GM12878 (cell line): ENCODE measurements around the gene SLC9C1. TPM values are rescaled to one million over a fixed set of nuclear protein-coding genes. Genes with fewer than 3 reads are reported as not detected.

Experiments used
- ASH2L ChIP-seq: fragments of 300-600, 200-600 bp; sonication (generic); IDR thresholded peaks from 2 replicates; pipeline ENCODE4 v1.6.1; 2017; ENCODE audit warnings: low read depth, mild to moderate bottlenecking, borderline replicate concordance
- ATF7 ChIP-seq: fragments of 450-650 bp; IDR thresholded peaks from 2 replicates; pipeline ENCODE4 v1.6.1; 2016; ENCODE audit warnings: low read depth, mild to moderate bottlenecking
- BCL11A ChIP-seq: IDR thresholded peaks from 2 replicates; pipeline ENCODE4 v1.6.1; 2011; ENCODE audit warnings: low read depth, low read length
- CBFB ChIP-seq: IDR thresholded peaks from 2 replicates; pipeline ENCODE4 v1.6.1; 2016; ENCODE audit warnings: antibody characterized with exemption, low read depth
- CHD1 ChIP-seq: IDR thresholded peaks from 2 replicates; pipeline ENCODE4 v1.6.1; 2012; ENCODE audit warnings: low read depth, low read length, improper control_type of control experiment
- CHD2 ChIP-seq: IDR thresholded peaks from 2 replicates; pipeline ENCODE4 v1.6.1; 2011; ENCODE audit warnings: low read depth, low read length, improper control_type of control experiment, borderline replicate concordance
- POU2F2 ChIP-seq: IDR thresholded peaks from 3 replicates; pipeline ENCODE4 v1.6.1; 2011; ENCODE audit warnings: low read depth, mild to moderate bottlenecking, low read length, borderline replicate concordance
- RAD51 ChIP-seq: fragments of 450-650 bp; IDR thresholded peaks from 2 replicates; pipeline ENCODE4 v1.6.1; 2016; ENCODE audit warnings: moderate library complexity, mild to moderate bottlenecking, inconsistent platforms
- TAF1 ChIP-seq: IDR thresholded peaks from 2 replicates; pipeline ENCODE4 v1.6.1; 2011; ENCODE audit warnings: mild to moderate bottlenecking, low read depth, low read length, borderline replicate concordance
- TBL1XR1 ChIP-seq: IDR thresholded peaks from 2 replicates; pipeline ENCODE4 v1.6.1; 2012; ENCODE audit warnings: low read depth, low read length, improper control_type of control experiment
- polyA plus RNA-seq, 11 experiments: library from polyadenylated mRNA; depleted of rRNA in 4 of 11; unstranded in 6 of 11; stranded (reverse) in 5 of 11; fragments of >200 nt; fragmentation: Nextera tagmentation in 4 of 11; fragmentation: Illumina TruSeq in 1 of 11; extraction: Ambion mirVana in 4 of 11; extraction: Trizol in 1 of 11; gene quantifications; 1 replicate in 1 of 11; 2 replicates in 10 of 11; pipeline versions ENCODE4 v1.2.1 to v1.2.3, GENCODE V29; 2011 to 2016; ENCODE audit warnings: inconsistent platforms in 2 of 11, missing spikeins in 2 of 11, low read depth in 1 of 11
- total RNA-seq, 4 experiments: library from RNA; depleted of rRNA in 3 of 4; stranded (reverse); fragments of >200 nt in 3 of 4; fragmentation: Illumina TruSeq in 1 of 4; extraction: Trizol in 1 of 4; gene quantifications; 2 replicates each; pipeline versions ENCODE4 v1.2.1 to v1.2.3, GENCODE V29; 2013 to 2021
- TF ChIP-seq, protein P1 (sequence below): fragments of 450-650 bp; IDR thresholded peaks from 2 replicates; pipeline ENCODE4 v1.6.1; 2017; ENCODE audit warnings: mild to moderate bottlenecking, moderate library complexity
- TF ChIP-seq, protein P2 (sequence below): fragments of 450-650 bp; IDR thresholded peaks from 2 replicates; pipeline ENCODE4 v1.6.1; 2017; ENCODE audit warnings: low read depth, mild to moderate bottlenecking, moderate library complexity
- TF ChIP-seq, protein P3 (sequence below): fragments of 450-650 bp; IDR thresholded peaks from 2 replicates; pipeline ENCODE4 v1.6.1; 2016; ENCODE audit warnings: mild to moderate bottlenecking
- TF ChIP-seq, protein P4 (sequence below): IDR thresholded peaks from 2 replicates; pipeline ENCODE4 v1.6.1; 2012; ENCODE audit warnings: low read length, inconsistent platforms
- TF ChIP-seq, protein P5 (sequence below): IDR thresholded peaks from 2 replicates; pipeline ENCODE4 v1.6.1; 2011; ENCODE audit warnings: low read depth, low read length, improper control_type of control experiment, borderline replicate concordance
- TF ChIP-seq, protein P6 (sequence below): fragments of 150-350 bp; IDR thresholded peaks from 2 replicates; pipeline ENCODE4 v1.6.1; 2014; ENCODE audit warnings: mild to moderate bottlenecking, low read depth, low read length

SLC9C1 gene
- total and polyA plus RNA-seq, 10 of the 15 experiments (the other 5 are each of a cell fraction or from before 2014, with no cell fraction given), result not detected

DNA sequence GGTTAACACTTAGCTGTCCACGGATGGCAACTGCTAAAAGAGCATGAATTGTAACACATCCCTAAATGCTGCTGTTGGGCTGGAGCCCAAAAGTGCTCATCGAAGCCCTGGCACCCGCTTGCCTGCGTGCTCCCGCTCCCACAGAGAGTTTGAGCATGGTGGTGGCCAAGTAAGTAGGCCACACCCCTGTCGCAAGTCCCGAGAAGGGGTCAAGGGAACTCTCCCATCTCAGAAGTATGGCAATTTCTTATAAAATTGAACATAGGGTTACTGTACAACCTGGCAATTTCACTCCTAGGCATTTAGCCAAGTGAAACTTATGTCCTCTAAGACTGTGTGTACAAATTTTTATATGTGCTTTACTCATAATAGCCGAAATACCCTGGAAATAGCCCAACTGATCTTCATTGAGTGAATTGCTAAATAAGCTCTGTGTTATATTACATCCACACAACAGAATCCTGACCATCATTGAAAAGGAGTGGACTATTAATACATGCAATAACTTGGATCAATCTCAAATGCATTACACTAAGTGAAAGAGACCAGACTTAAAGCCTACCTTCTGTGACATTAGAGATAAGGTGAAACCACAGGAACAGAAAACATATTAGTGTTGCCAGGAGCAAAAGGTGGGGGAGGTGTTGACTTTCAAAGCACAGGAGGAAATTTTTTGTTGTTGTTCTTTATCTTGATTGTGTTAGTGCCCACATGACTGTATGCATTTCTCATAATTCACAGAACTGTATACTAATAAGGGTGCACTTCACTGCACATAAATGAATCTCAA lies 159.5 kb downstream of the SLC9C1 start (continued):
- TF ChIP-seq, protein P1, sequence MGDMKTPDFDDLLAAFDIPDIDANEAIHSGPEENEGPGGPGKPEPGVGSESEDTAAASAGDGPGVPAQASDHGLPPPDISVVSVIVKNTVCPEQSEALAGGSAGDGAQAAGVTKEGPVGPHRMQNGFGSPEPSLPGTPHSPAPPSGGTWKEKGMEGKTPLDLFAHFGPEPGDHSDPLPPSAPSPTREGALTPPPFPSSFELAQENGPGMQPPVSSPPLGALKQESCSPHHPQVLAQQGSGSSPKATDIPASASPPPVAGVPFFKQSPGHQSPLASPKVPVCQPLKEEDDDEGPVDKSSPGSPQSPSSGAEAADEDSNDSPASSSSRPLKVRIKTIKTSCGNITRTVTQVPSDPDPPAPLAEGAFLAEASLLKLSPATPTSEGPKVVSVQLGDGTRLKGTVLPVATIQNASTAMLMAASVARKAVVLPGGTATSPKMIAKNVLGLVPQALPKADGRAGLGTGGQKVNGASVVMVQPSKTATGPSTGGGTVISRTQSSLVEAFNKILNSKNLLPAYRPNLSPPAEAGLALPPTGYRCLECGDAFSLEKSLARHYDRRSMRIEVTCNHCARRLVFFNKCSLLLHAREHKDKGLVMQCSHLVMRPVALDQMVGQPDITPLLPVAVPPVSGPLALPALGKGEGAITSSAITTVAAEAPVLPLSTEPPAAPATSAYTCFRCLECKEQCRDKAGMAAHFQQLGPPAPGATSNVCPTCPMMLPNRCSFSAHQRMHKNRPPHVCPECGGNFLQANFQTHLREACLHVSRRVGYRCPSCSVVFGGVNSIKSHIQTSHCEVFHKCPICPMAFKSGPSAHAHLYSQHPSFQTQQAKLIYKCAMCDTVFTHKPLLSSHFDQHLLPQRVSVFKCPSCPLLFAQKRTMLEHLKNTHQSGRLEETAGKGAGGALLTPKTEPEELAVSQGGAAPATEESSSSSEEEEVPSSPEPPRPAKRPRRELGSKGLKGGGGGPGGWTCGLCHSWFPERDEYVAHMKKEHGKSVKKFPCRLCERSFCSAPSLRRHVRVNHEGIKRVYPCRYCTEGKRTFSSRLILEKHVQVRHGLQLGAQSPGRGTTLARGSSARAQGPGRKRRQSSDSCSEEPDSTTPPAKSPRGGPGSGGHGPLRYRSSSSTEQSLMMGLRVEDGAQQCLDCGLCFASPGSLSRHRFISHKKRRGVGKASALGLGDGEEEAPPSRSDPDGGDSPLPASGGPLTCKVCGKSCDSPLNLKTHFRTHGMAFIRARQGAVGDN, result peak; percentile 81
- TF ChIP-seq, protein P2, sequence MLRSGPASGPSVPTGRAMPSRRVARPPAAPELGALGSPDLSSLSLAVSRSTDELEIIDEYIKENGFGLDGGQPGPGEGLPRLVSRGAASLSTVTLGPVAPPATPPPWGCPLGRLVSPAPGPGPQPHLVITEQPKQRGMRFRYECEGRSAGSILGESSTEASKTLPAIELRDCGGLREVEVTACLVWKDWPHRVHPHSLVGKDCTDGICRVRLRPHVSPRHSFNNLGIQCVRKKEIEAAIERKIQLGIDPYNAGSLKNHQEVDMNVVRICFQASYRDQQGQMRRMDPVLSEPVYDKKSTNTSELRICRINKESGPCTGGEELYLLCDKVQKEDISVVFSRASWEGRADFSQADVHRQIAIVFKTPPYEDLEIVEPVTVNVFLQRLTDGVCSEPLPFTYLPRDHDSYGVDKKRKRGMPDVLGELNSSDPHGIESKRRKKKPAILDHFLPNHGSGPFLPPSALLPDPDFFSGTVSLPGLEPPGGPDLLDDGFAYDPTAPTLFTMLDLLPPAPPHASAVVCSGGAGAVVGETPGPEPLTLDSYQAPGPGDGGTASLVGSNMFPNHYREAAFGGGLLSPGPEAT, result peak; percentile 58; the same call in 1 of the 2 replicates
- TF ChIP-seq, protein P3, sequence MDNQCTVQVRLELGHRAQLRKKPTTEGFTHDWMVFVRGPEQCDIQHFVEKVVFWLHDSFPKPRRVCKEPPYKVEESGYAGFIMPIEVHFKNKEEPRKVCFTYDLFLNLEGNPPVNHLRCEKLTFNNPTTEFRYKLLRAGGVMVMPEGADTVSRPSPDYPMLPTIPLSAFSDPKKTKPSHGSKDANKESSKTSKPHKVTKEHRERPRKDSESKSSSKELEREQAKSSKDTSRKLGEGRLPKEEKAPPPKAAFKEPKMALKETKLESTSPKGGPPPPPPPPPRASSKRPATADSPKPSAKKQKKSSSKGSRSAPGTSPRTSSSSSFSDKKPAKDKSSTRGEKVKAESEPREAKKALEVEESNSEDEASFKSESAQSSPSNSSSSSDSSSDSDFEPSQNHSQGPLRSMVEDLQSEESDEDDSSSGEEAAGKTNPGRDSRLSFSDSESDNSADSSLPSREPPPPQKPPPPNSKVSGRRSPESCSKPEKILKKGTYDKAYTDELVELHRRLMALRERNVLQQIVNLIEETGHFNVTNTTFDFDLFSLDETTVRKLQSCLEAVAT, result peak; percentile 90
- TF ChIP-seq, protein P4, sequence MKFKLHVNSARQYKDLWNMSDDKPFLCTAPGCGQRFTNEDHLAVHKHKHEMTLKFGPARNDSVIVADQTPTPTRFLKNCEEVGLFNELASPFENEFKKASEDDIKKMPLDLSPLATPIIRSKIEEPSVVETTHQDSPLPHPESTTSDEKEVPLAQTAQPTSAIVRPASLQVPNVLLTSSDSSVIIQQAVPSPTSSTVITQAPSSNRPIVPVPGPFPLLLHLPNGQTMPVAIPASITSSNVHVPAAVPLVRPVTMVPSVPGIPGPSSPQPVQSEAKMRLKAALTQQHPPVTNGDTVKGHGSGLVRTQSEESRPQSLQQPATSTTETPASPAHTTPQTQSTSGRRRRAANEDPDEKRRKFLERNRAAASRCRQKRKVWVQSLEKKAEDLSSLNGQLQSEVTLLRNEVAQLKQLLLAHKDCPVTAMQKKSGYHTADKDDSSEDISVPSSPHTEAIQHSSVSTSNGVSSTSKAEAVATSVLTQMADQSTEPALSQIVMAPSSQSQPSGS, result no peak
- TF ChIP-seq BCL11A (no peak), RAD51 (peak; percentile 58), CHD1 (0 out of 2 replicates have a peak, but pooled peaks have one; percentile 66), POU2F2 (no peak), CHD2 (peak; percentile 66; the same call in 1 of the 2 replicates), ATF7 (0 out of 2 replicates have a peak, but pooled peaks have one; percentile 39), TAF1 (no peak), TBL1XR1 (no peak), ASH2L (no peak), CBFB (no peak)
- TF ChIP-seq, protein P5, sequence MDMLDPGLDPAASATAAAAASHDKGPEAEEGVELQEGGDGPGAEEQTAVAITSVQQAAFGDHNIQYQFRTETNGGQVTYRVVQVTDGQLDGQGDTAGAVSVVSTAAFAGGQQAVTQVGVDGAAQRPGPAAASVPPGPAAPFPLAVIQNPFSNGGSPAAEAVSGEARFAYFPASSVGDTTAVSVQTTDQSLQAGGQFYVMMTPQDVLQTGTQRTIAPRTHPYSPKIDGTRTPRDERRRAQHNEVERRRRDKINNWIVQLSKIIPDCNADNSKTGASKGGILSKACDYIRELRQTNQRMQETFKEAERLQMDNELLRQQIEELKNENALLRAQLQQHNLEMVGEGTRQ, result no peak
- TF ChIP-seq, protein P6, sequence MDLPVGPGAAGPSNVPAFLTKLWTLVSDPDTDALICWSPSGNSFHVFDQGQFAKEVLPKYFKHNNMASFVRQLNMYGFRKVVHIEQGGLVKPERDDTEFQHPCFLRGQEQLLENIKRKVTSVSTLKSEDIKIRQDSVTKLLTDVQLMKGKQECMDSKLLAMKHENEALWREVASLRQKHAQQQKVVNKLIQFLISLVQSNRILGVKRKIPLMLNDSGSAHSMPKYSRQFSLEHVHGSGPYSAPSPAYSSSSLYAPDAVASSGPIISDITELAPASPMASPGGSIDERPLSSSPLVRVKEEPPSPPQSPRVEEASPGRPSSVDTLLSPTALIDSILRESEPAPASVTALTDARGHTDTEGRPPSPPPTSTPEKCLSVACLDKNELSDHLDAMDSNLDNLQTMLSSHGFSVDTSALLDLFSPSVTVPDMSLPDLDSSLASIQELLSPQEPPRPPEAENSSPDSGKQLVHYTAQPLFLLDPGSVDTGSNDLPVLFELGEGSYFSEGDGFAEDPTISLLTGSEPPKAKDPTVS, result no peak
